IPS-18a (cell line): ENCODE measurements around the gene STX17.

Source experiments
- H3K27ac ChIP-seq: one replicate; pipeline ENCODE4 v1.5.1; 2013; ENCODE audit warnings: low read length
- H3K27me3 ChIP-seq: one replicate; pipeline ENCODE4 v1.6.1; 2013; ENCODE audit warnings: mild to moderate bottlenecking, low read length; ENCODE audit not compliant: control insufficient read depth, insufficient read depth
- H3K36me3 ChIP-seq: one replicate; pipeline ENCODE4 v1.6.1; 2013; ENCODE audit warnings: low read depth, low read length; ENCODE audit not compliant: control insufficient read depth
- H3K4me1 ChIP-seq: one replicate; pipeline ENCODE4 v1.6.1; 2013; ENCODE audit warnings: low read depth, low read length; ENCODE audit not compliant: control insufficient read depth
- H3K4me3 ChIP-seq: one replicate; pipeline ENCODE4 v1.5.1; 2013; ENCODE audit warnings: low read length
- H3K9ac ChIP-seq: one replicate; pipeline ENCODE4 v1.6.1; 2013; ENCODE audit warnings: mild to moderate bottlenecking, low read length, moderate library complexity
- H3K9me3 ChIP-seq: one replicate; pipeline ENCODE4 v1.6.1; 2013; ENCODE audit warnings: low read depth, low read length; ENCODE audit not compliant: control insufficient read depth

STX17 gene

DNA sequence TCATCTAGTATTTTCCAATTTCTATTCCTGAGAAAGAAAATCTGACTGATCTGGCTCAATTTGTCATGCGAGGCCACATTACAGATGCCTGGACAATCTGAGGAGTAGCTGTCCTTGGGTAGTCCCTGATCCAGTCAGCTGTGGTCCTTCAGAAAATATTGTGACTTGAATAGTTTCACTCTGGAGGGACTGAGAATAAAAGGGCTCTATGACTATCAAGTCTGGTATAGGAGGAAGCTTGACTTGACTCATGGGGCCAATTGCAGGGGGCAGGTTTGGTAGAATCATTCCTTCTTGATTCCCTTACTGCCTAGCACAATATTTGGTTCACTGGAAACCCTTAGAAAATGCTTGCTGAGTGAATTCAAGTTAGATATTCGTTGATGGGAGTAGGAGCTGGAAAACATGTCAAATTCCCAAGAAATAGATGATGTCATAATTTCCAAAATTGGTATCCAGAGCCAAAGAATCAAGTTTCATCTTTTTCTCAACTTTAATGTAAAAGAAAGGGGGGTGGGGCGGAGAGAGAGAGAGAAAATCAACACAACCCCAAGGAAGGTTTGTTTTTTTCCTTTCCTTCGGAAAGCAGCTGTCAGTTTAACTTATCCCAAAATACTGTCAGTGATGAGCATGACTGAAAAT lies 32.4 kb upstream of the STX17 start:
- Histone ChIP-seq H3K36me3 (no peaks in the 10 kb centered on the region), H3K9me3 (no peaks in the 10 kb centered on the region), H3K4me3 (no peak overlapping the region), H3K27ac (no peak overlapping the region), H3K27me3 (no peaks in the 10 kb centered on the region), H3K9ac (no peak overlapping the region), H3K4me1 (no peaks in the 10 kb centered on the region)

- Histone ChIP-seq H3K9ac (no peak overlapping the region), H3K36me3 (no peaks in the 10 kb centered on the region), H3K4me3 (no peak overlapping the region), H3K9me3 (no peaks in the 10 kb centered on the region), H3K27ac (no peak overlapping the region), H3K4me1 (no peaks in the 10 kb centered on the region), H3K27me3 (no peaks in the 10 kb centered on the region)
Observed at GRCh38 chr9:99876190-99876589, 30.3 kb upstream of the STX17 start.

DNA sequence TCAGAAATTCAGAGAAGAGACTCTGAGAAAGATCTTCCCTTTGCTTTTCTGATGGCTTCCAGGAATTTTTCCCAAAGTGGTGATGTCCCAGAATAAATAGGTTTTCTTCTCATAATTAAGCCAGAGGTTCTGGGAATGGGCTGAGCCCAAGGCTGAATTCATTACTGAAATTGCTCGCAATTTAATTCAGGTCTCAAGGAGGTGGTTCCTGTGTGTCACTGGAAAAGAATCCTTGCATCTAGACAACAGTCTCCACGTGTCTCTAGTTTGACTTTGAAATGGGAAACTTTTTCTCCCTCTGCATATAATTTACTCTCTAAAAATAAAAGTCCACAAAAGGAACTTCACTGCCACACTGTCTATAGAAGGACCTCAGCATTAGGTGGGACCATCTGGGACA lies 27.8 kb upstream of the STX17 start:
- no peak overlapping the region for H3K27ac ChIP-seq
- no peaks in the 10 kb centered on the region for H3K9me3 ChIP-seq
- H3K36me3 ChIP-seq, result no peaks in the 10 kb centered on the region
- no peak overlapping the region for H3K4me3 ChIP-seq
- H3K4me1 ChIP-seq, result no peaks in the 10 kb centered on the region
- H3K27me3 ChIP-seq, result no peaks in the 10 kb centered on the region
- no peak overlapping the region for H3K9ac ChIP-seq

DNA sequence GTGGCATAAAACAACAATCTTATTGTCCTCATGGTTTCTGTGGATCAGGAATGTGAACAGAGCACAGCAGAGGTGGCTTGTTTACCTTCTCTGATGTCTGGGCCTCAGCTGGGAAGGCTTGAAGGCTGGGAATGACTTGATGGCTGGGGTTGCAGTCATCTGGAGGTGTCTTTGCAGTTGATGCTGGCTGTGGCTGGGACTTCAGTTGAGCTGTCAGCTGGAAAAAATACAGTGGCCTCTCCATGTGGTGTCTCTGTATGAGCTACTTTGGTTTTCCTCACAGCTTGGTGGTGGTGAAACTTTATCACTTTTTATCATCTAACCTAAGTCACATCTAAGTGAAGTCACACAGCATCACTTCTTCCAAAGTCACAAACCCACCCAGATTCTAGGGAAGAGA lies 24.7 kb upstream of the STX17 start:
- Histone ChIP-seq H3K9me3 (no peaks in the 10 kb centered on the region), H3K36me3 (no peaks in the 10 kb centered on the region), H3K4me1 (no peaks in the 10 kb centered on the region), H3K27me3 (no peaks in the 10 kb centered on the region), H3K4me3 (no peak overlapping the region), H3K27ac (no peak overlapping the region), H3K9ac (no peak overlapping the region)

- Histone ChIP-seq H3K27ac (no peak overlapping the region), H3K9ac (no peak overlapping the region), H3K4me1 (no peaks in the 10 kb centered on the region), H3K27me3 (no peaks in the 10 kb centered on the region), H3K9me3 (no peaks in the 10 kb centered on the region), H3K36me3 (no peaks in the 10 kb centered on the region), H3K4me3 (no peak overlapping the region)
Observed at GRCh38 chr9:99885747-99886146, 20.7 kb upstream of the STX17 start.

GRCh38 chr9:99889120-99889519 lies 17.3 kb upstream of the STX17 start:
- no peaks in the 10 kb centered on the region for H3K9me3 ChIP-seq
- H3K4me3 ChIP-seq, result no peak overlapping the region
- H3K27me3 ChIP-seq, result no peaks in the 10 kb centered on the region
- no peaks in the 10 kb centered on the region for H3K36me3 ChIP-seq
- H3K4me1 ChIP-seq, result no peaks in the 10 kb centered on the region
- H3K9ac ChIP-seq, result no peak overlapping the region
- no peak overlapping the region for H3K27ac ChIP-seq

DNA sequence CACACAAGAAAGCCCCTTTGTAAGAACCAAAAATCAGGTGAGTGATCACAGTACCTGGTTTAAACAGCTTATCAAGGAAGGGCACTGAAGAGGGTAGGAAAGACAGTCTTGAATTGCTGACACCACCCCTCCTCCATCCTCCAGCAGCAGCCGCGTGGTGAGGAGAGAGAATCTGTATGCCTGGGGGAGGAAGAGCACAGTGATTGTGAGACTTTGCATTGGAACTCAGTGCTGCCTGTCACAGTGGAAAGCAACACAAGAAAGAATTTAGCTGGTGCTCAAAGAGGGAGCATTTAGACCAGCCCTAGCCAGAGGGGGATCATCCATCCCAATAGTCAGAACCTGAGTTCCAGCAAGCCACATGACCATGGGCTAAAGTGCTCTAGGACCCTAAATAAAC lies 11.6 kb upstream of the STX17 start:
- Histone ChIP-seq H3K9me3 (no peaks in the 10 kb centered on the region), H3K9ac (no peak overlapping the region), H3K27ac (no peak overlapping the region)

DNA sequence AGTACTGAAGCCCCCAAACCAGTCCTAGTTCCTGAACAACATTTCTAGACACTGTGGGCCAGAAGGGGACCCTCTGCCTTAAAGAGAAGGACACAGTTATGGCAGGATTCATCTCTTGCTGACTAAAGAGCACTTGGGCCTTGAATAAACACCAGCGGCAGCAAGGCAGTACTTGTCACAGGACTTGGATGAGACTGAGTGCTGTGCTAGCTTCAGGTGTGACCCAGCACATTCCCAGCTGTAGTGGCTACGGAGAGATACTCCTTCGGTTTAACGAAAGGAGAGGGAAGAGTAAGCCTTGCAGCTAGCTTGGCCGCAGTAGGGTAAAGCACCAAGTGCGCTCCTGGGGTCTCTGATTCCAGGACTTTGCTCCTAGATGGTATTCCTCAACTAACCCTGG lies 10.9 kb upstream of the STX17 start:
- Histone ChIP-seq H3K27me3 (no peaks in the 10 kb centered on the region), H3K4me1 (no peaks in the 10 kb centered on the region), H3K27ac (no peak overlapping the region), H3K9me3 (no peaks in the 10 kb centered on the region), H3K4me3 (no peak overlapping the region), H3K9ac (no peak overlapping the region), H3K36me3 (no peaks in the 10 kb centered on the region)

More for the DNA sequence above, 11.6 kb upstream of the STX17 start:
- Histone ChIP-seq H3K27me3 (no peaks in the 10 kb centered on the region), H3K4me1 (no peaks in the 10 kb centered on the region), H3K4me3 (no peak overlapping the region), H3K36me3 (no peaks in the 10 kb centered on the region)

GRCh38 chr9:99896119-99896518 lies 10.3 kb upstream of the STX17 start:
- Histone ChIP-seq H3K36me3 (no peaks in the 10 kb centered on the region), H3K27me3 (no peaks in the 10 kb centered on the region)

DNA sequence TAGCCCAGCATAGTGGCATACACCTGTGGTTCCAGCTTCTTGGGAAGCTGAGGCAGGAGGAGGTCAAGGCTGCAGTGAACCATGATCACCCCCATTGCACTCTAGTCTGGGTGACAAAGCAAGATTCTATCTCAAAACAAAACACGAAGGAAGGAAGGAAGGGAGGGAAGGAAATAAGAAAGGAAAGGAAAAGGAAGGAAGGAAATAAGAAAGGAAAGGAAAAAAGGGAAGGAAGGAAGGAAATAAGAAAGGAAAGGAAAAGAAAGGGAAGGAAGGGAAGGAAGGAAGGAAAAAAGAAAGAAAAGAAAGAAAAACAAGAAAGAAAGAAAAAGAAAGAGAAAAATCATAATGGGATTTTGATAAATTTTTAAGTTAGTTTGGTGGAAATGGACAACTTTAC lies 3.1 kb upstream of the STX17 start:
- peaks cover 12% of the 10 kb centered on the region for H3K27me3 ChIP-seq
- H3K9ac ChIP-seq, result no peak overlapping the region
- H3K36me3 ChIP-seq, result no peaks in the 10 kb centered on the region
- no peaks in the 10 kb centered on the region for H3K9me3 ChIP-seq
- no peak overlapping the region for H3K27ac ChIP-seq
- peaks cover 7% of the 10 kb centered on the region for H3K4me1 ChIP-seq
- H3K4me3 ChIP-seq, result no peak overlapping the region

More at GRCh38 chr9:99896119-99896518, 10.3 kb upstream of the STX17 start:
- Histone ChIP-seq H3K4me1 (no peaks in the 10 kb centered on the region), H3K4me3 (no peak overlapping the region), H3K27ac (no peak overlapping the region), H3K9me3 (no peaks in the 10 kb centered on the region), H3K9ac (no peak overlapping the region)

DNA sequence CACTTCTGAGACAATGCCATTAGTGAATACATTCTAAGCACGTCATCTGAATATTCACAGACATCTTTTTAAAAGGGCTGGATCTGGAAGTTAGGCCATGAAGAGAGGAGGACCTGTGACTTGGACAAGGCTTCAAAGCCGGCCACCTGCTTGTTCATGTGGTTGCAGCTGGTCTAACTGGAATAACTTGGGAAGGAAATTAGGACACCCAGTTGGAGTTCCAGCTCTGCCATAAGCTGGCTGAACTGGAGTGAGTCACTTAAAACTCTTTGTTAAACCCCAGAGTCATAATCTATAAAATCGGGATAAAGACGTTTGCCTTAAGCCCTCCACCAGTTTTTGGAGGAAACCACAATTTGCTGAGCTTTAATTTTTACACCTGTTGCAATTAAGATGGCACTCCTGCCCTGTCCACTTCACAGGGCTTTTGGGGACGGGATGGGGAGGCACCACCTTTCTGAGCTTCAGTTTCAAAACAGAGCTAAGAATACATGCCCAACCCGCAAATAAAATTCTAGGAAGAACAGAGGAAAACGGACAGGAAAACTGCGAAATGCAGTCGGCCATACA lies 536 bp upstream of the STX17 start:
- no peaks in the 10 kb centered on the region for H3K36me3 ChIP-seq
- no peak overlapping the region for H3K27ac ChIP-seq
- H3K9ac ChIP-seq, result no peak overlapping the region
- peaks cover 12% of the 10 kb centered on the region for H3K27me3 ChIP-seq
- H3K9me3 ChIP-seq, result no peaks in the 10 kb centered on the region
- H3K4me1 ChIP-seq, result peaks cover 7% of the 10 kb centered on the region
- peak overlapping the region; percentile 81 for H3K4me3 ChIP-seq

GRCh38 chr9:99907208-99907532 lies 716 bp downstream of the STX17 start:
- Histone ChIP-seq H3K4me3 (peak overlapping the region; percentile 81), H3K36me3 (no peaks in the 10 kb centered on the region), H3K27ac (no peak overlapping the region), H3K4me1 (peaks cover 7% of the 10 kb centered on the region), H3K27me3 (peaks cover 12% of the 10 kb centered on the region), H3K9me3 (no peaks in the 10 kb centered on the region), H3K9ac (peak overlapping the region; percentile 78)
